ENCODE measurements around the gene STXBP6. TPM values are rescaled to one million over a fixed set of nuclear protein-coding genes. Genes with fewer than 3 reads are reported as not detected.

Gene STXBP6
- total and polyA plus RNA-seq, 2 of the 13 experiments (the other 11 are each of a cell fraction or from before 2014, with no cell fraction given) = 35.3 to 42.8 TPM

DNA sequence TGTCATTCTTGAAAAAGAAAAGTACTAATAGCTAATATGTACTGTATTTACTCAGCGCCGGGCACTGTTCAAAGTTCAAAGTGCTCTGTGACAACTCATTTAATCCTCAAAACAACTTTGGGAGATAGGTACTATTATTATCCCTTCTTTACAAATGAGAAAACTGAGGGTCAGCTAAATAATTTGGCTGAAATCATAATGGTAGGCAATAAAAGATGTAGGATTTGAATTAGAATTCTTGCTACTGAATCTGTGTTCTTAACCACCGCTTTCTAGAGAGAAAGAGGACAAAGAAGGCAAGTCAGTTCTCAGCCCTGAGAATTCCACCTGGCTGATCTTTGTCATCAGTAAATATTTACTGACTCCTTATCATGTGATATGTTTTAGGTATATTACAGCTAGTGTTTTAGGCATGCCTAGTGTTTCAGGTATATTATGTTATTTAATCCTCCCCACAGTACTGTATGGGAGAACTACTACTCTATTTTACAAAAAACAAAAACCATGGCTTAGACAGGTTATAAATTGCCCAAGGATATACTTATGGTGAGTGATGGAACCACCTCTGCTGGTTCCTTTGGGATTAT is 210.2 kb downstream of the STXBP6 start (continued):
- TF ChIP-seq ASH2L (IDR thresholded peaks at IDR 0.05; ENCODE audit: insufficient read length, low read depth, low read length) = peak; percentile 100
- no peak for TF ChIP-seq SP2 (CRISPR knock-in tag; IDR thresholded peaks at IDR 0.05)
- no peak for TF ChIP-seq ZFAT (CRISPR knock-in tag; conservative IDR thresholded peaks at IDR 0.05)
- no peak for TF ChIP-seq NONO (IDR thresholded peaks at IDR 0.05)
- TF ChIP-seq NONO (CRISPR knock-in tag; conservative IDR thresholded peaks at IDR 0.05) = peak; percentile 84
- TF ChIP-seq ZFP62 (CRISPR knock-in tag; IDR thresholded peaks at IDR 0.05) = no peak
- no peak for TF ChIP-seq RXRA (CRISPR knock-in tag; IDR thresholded peaks at IDR 0.05)
- TF ChIP-seq, protein P1, sequence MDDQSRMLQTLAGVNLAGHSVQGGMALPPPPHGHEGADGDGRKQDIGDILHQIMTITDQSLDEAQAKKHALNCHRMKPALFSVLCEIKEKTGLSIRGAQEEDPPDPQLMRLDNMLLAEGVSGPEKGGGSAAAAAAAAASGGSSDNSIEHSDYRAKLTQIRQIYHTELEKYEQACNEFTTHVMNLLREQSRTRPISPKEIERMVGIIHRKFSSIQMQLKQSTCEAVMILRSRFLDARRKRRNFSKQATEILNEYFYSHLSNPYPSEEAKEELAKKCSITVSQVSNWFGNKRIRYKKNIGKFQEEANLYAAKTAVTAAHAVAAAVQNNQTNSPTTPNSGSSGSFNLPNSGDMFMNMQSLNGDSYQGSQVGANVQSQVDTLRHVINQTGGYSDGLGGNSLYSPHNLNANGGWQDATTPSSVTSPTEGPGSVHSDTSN (CRISPR knock-in tag; IDR thresholded peaks at IDR 0.05; ENCODE audit: borderline replicate concordance) = no peak
- TF ChIP-seq FOXA1 (IDR thresholded peaks at IDR 0.05) = peak; percentile 83
- peak; percentile 88 for TF ChIP-seq FOXA1 (CRISPR knock-in tag; IDR thresholded peaks at IDR 0.05)
- TF ChIP-seq MBNL3 (CRISPR knock-in tag; conservative IDR thresholded peaks at IDR 0.05) = 0 out of 2 replicates have a peak, but pooled peaks have one; percentile 1
- no peak for TF ChIP-seq SMAD1 (CRISPR knock-in tag; IDR thresholded peaks at IDR 0.05; ENCODE audit: borderline replicate concordance, low read depth)
- TF ChIP-seq MTA1 (CRISPR knock-in tag; IDR thresholded peaks at IDR 0.05; ENCODE audit: borderline replicate concordance) = no peak; the same call in 1 of the 2 replicates
- peak; percentile 35; the same call in 1 of the 2 replicates for TF ChIP-seq YEATS4 (CRISPR knock-in tag; IDR thresholded peaks at IDR 0.05; ENCODE audit: borderline replicate concordance)
- TF ChIP-seq RNF2 (conservative IDR thresholded peaks at IDR 0.05; ENCODE audit: low read depth) = no peak
- no peak for TF ChIP-seq ZNF766 (CRISPR knock-in tag; IDR thresholded peaks at IDR 0.05; ENCODE audit: borderline replicate concordance)
- no peak for TF ChIP-seq AGO1 (IDR thresholded peaks at IDR 0.05; ENCODE audit: low read depth, low read length, poor library complexity, severe bottlenecking)
- TF ChIP-seq, protein P2, sequence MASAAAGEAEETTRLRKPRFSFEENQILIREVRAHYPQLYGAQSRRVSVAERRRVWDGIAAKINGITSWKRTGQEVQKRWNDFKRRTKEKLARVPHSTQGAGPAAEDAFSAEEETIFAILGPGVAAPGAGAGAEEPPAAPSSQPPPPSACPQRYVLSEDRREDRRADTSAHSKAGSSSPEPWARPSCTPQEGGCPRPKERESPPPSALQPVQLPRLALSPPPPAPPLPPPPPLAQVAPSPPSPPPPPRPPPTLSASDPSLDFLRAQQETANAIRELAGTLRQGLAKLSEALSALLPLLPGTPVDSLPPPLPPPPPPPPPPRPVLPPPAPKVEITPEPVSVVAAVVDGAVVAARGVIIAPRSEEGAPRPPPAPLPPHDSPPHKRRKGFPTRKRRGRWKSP (CRISPR knock-in tag; IDR thresholded peaks at IDR 0.05) = no peak
- TF ChIP-seq RFX1 (IDR thresholded peaks at IDR 0.05) = no peak
- TF ChIP-seq GATA4 (IDR thresholded peaks at IDR 0.05; ENCODE audit: borderline replicate concordance, low read depth) = peak; percentile 91; the same call in 1 of the 2 replicates
- TF ChIP-seq TAF15 (IDR thresholded peaks at IDR 0.05; ENCODE audit: low read depth, low read length, poor library complexity, severe bottlenecking) = no peak
- TF ChIP-seq SIX1 (CRISPR knock-in tag; IDR thresholded peaks at IDR 0.05; ENCODE audit: borderline replicate concordance) = peak; percentile 79; the same call in 1 of the 2 replicates
- 0 out of 2 replicates have a peak, but pooled peaks have one; percentile 63 for TF ChIP-seq DNMT3B (CRISPR knock-in tag; conservative IDR thresholded peaks at IDR 0.05)
- no peak for TF ChIP-seq ZSCAN25 (CRISPR knock-in tag; IDR thresholded peaks at IDR 0.05)
- TF ChIP-seq ZNF251 (CRISPR knock-in tag; IDR thresholded peaks at IDR 0.05) = no peak
- TF ChIP-seq SRSF1 (optimal IDR thresholded peaks at IDR 0.05; ENCODE audit: low read depth, low read length) = no peak
- no peak for TF ChIP-seq MED8 (CRISPR knock-in tag; IDR thresholded peaks at IDR 0.05; ENCODE audit: insufficient replicate concordance)
- TF ChIP-seq PHF20 (CRISPR knock-in tag; IDR thresholded peaks at IDR 0.05) = no peak
- TF ChIP-seq PCBP2 (optimal IDR thresholded peaks at IDR 0.05; ENCODE audit: low read depth, low read length, poor library complexity, severe bottlenecking) = no peak
- TF ChIP-seq ZMYM3 (CRISPR knock-in tag; IDR thresholded peaks at IDR 0.05) = no peak; the same call in 1 of the 2 replicates
- TF ChIP-seq ZNF713 (CRISPR knock-in tag; IDR thresholded peaks at IDR 0.05) = no peak
- TF ChIP-seq ZNF775 (CRISPR knock-in tag; IDR thresholded peaks at IDR 0.05; ENCODE audit: borderline replicate concordance) = no peak

Measured in HepG2 (cell line).